GM12878 (cell line): Measurements from ENCODE around the gene NTM.

Source experiments
- BRCA1 ChIP-seq: IDR thresholded peaks from 2 replicates; pipeline ENCODE4 v1.6.1; 2011; ENCODE audit warnings: low read depth, low read length, improper control_type of control experiment
- DPF2 ChIP-seq: fragments of 450-650 bp; IDR thresholded peaks from 2 replicates; pipeline ENCODE4 v1.6.1; 2017; ENCODE audit warnings: mild to moderate bottlenecking
- ELK1 ChIP-seq: IDR thresholded peaks from 2 replicates; pipeline ENCODE4 v1.6.1; 2012; ENCODE audit warnings: low read depth, low read length, improper control_type of control experiment
- EZH2 ChIP-seq: IDR thresholded peaks from 2 replicates; pipeline ENCODE4 v1.6.1; 2012; ENCODE audit warnings: low read depth, mild to moderate bottlenecking, control low read depth, inconsistent platforms, low read length, borderline replicate concordance; ENCODE audit not compliant: control insufficient read depth
- JUNB ChIP-seq: IDR thresholded peaks from 2 replicates; pipeline ENCODE4 v1.6.1; 2016; ENCODE audit warnings: antibody characterized with exemption, mild to moderate bottlenecking
- MTA3 ChIP-seq: IDR thresholded peaks from 2 replicates; pipeline ENCODE4 v1.6.1; 2012; ENCODE audit warnings: low read length, inconsistent platforms, borderline replicate concordance
- SIN3A ChIP-seq: IDR thresholded peaks from 2 replicates; pipeline ENCODE4 v1.6.1; 2012; ENCODE audit warnings: low read depth, low read length, improper control_type of control experiment
- TF ChIP-seq, protein P1 (sequence below), 3 experiments: IDR thresholded peaks in 2 of 3; conservative IDR thresholded peaks in 1 of 3; 2 replicates each; pipeline ENCODE4 v1.5.1; 2011; ENCODE audit warnings: low read depth in 3 of 3, low read length in 3 of 3, mild to moderate bottlenecking in 3 of 3, control low read depth in 2 of 3, moderate library complexity in 2 of 3, inconsistent platforms in 1 of 3, mixed read lengths in 1 of 3; ENCODE audit not compliant: control insufficient read depth in 2 of 3, insufficient read depth in 1 of 3; ENCODE audit errors: extremely low read depth in 1 of 3
- TF ChIP-seq, protein P2 (sequence below): fragments of 450-650 bp; IDR thresholded peaks from 2 replicates; pipeline ENCODE4 v1.6.1; 2017; ENCODE audit warnings: mild to moderate bottlenecking, moderate library complexity

DNA sequence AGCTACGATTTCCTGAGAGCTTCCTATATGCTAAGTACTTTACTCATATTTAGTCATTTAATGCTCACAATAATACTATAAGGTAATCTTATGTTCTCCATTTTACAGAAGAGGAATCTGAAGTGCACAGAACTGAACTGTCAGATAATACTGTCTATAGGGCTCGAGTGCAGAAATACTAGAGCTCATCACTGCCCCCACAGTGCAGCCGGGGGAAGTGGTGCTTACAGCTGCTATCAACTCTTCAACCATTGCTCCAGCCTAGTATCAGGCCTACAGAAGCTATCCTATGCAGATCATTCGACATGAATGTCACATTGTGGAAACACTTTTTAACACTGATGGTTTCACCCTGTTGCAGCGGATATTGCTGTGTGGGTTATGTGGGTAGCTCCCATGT is 929.9 kb downstream of the NTM start:
- no peak for TF ChIP-seq BRCA1
- TF ChIP-seq EZH2: no peak
- no peak for TF ChIP-seq SIN3A
- TF ChIP-seq JUNB: no peak
- TF ChIP-seq, protein P1, sequence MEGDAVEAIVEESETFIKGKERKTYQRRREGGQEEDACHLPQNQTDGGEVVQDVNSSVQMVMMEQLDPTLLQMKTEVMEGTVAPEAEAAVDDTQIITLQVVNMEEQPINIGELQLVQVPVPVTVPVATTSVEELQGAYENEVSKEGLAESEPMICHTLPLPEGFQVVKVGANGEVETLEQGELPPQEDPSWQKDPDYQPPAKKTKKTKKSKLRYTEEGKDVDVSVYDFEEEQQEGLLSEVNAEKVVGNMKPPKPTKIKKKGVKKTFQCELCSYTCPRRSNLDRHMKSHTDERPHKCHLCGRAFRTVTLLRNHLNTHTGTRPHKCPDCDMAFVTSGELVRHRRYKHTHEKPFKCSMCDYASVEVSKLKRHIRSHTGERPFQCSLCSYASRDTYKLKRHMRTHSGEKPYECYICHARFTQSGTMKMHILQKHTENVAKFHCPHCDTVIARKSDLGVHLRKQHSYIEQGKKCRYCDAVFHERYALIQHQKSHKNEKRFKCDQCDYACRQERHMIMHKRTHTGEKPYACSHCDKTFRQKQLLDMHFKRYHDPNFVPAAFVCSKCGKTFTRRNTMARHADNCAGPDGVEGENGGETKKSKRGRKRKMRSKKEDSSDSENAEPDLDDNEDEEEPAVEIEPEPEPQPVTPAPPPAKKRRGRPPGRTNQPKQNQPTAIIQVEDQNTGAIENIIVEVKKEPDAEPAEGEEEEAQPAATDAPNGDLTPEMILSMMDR (IDR thresholded peaks at IDR 0.05 in 2 of 3, conservative IDR thresholded peaks at IDR 0.05 in 1 of 3; ENCODE audit: control insufficient read depth in 2 of 3, extremely low read depth in 1 of 3, insufficient read depth in 1 of 3, low read depth in 3 of 3, low read length in 3 of 3): peak; percentile 4 to 46 (median 32); a peak in 5 of 6 replicates
- TF ChIP-seq MTA3: no peak
- no peak for TF ChIP-seq ELK1
- TF ChIP-seq DPF2: no peak
- TF ChIP-seq, protein P2, sequence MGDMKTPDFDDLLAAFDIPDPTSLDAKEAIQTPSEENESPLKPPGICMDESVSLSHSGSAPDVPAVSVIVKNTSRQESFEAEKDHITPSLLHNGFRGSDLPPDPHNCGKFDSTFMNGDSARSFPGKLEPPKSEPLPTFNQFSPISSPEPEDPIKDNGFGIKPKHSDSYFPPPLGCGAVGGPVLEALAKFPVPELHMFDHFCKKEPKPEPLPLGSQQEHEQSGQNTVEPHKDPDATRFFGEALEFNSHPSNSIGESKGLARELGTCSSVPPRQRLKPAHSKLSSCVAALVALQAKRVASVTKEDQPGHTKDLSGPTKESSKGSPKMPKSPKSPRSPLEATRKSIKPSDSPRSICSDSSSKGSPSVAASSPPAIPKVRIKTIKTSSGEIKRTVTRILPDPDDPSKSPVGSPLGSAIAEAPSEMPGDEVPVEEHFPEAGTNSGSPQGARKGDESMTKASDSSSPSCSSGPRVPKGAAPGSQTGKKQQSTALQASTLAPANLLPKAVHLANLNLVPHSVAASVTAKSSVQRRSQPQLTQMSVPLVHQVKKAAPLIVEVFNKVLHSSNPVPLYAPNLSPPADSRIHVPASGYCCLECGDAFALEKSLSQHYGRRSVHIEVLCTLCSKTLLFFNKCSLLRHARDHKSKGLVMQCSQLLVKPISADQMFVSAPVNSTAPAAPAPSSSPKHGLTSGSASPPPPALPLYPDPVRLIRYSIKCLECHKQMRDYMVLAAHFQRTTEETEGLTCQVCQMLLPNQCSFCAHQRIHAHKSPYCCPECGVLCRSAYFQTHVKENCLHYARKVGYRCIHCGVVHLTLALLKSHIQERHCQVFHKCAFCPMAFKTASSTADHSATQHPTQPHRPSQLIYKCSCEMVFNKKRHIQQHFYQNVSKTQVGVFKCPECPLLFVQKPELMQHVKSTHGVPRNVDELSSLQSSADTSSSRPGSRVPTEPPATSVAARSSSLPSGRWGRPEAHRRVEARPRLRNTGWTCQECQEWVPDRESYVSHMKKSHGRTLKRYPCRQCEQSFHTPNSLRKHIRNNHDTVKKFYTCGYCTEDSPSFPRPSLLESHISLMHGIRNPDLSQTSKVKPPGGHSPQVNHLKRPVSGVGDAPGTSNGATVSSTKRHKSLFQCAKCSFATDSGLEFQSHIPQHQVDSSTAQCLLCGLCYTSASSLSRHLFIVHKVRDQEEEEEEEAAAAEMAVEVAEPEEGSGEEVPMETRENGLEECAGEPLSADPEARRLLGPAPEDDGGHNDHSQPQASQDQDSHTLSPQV: no peak
